GM11168 (cell line): ENCODE data around the gene GANAB.

Source experiments
- in situ Hi-C: fragments of 300-500 bp; cut with MboI; formaldehyde crosslinking; loops from one replicate; pipeline ENCODE4 v1.12.0; 2022; ENCODE audit warnings: low sequenced_read_pairs; ENCODE audit not compliant: unreplicated experiment

Gene GANAB

GRCh38 chr11:62578541-62578940 is 67.9 kb downstream of the GANAB start:
- in situ Hi-C loops = no loop called here

GRCh38 chr11:62577046-62577714 is 69.2 kb downstream of the GANAB start:
- in situ Hi-C loops = no loop called here

- in situ Hi-C loops = no loop called here
Observed at GRCh38 chr11:62575837-62576236, 70.6 kb downstream of the GANAB start.

GRCh38 chr11:62575156-62575555 is 71.3 kb downstream of the GANAB start:
- in situ Hi-C loops = no loop called here
